Peyer's patch (tissue), 4 donors: ENCODE data around the gene RFX5.

Source experiments
- POLR2A ChIP-seq, 2 donors: fragments of 450-650 bp; IDR thresholded peaks; one replicate each; pipeline ENCODE4 v1.5.1; 2017; ENCODE audit warnings: antibody characterized with exemption in 2 of 2, mild to moderate bottlenecking in 2 of 2, moderate library complexity in 2 of 2
- TF ChIP-seq, protein P1 (sequence below), 6 experiments: fragments of 450-650 bp in 4 of 6; fragments of 200-600 bp in 2 of 6; sonication (generic) in 1 of 6; IDR thresholded peaks; one replicate each; pipeline ENCODE4 v1.5.1; 2017 to 2019; ENCODE audit warnings: antibody characterized with exemption in 6 of 6, mild to moderate bottlenecking in 3 of 6, moderate library complexity in 1 of 6

DNA sequence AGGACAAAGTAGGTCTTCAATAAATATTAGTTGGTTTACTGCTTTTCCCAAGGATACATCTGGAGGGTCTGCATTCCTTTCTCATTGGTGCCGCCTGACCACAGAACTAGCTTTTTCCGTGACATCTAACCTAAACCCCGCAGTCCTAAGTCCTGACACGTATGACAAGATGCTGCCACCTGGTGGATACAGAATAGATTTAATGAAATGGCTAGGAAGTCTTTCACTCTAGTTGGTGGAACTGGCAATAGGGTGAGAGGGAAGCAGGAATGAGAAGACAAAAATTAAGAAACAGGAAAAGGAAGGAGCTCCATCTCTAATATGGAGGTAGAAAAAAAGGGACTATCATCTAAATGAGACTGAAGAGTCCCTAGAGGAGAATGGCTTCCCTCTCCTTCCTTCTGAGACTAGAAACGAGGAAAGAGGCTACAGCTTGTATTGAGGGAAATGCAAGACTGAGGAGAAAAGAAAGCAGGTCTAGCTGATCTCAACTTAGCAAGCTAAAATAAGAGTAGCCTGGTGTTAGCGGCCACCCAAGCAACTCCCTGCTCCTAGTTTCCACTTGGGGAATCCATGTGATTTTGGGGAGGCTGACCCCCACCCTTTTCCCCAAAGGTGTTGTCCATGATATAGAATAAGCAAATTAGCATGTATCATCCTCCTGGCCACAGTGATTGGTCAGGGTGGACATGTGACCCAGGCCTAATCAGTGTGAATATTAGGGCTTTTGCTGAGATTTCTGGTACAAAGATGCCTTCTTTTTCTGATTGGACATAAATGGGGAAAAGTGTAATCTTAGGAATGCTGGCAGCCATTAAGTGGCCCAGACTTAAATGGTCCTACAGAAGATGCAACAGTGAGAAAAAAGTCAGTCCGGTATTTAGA, 5.9 kb downstream of the RFX5 start:
- TF ChIP-seq, protein P1, sequence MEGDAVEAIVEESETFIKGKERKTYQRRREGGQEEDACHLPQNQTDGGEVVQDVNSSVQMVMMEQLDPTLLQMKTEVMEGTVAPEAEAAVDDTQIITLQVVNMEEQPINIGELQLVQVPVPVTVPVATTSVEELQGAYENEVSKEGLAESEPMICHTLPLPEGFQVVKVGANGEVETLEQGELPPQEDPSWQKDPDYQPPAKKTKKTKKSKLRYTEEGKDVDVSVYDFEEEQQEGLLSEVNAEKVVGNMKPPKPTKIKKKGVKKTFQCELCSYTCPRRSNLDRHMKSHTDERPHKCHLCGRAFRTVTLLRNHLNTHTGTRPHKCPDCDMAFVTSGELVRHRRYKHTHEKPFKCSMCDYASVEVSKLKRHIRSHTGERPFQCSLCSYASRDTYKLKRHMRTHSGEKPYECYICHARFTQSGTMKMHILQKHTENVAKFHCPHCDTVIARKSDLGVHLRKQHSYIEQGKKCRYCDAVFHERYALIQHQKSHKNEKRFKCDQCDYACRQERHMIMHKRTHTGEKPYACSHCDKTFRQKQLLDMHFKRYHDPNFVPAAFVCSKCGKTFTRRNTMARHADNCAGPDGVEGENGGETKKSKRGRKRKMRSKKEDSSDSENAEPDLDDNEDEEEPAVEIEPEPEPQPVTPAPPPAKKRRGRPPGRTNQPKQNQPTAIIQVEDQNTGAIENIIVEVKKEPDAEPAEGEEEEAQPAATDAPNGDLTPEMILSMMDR (IDR thresholded peaks at IDR 0.05) = peak; percentile 61 to 89 (median 78)
- no peak for TF ChIP-seq POLR2A (IDR thresholded peaks at IDR 0.05)
